HepG2 (cell line): ENCODE results near the gene AGRN. TPM values are rescaled to one million over a fixed set of nuclear protein-coding genes. Genes with fewer than 3 reads are reported as not detected.

Experiments used
- ATAC-seq: fragments of 200-7000 bp; cut with Tn5 transposase; 3 replicates; pipeline ENCODE4 v1.9.1; 2020; ENCODE audit warnings: mild to moderate bottlenecking, moderate library complexity
- BruUV-seq: library from RNA; stranded (reverse); fragments of 400-500 nt; replicated peaks from 2 replicates; lab custom pipeline; 2021; lab: Mats Ljungman, UMichigan
- CTCF ChIA-PET: fragments of 300-600 bp; formaldehyde crosslinking; extraction: SDS; loops from one replicate; lab custom pipeline; 2021; ENCODE audit warnings: low total read pairs, inconsistent platforms, low intra/inter-chr PET ratio; lab: Yijun Ruan, JAX
- POLR2A ChIA-PET: fragments of 350-600 bp; sonication (Branson Sonifier 250); formaldehyde crosslinking; loops from one replicate; lab custom pipeline; 2020; ENCODE audit warnings: antibody characterized with exemption, inconsistent platforms; lab: Yijun Ruan, JAX
- DNase-seq: peaks from one replicate; pipeline ENCODE4 v3.0.0-alpha.2; 2015; ENCODE audit warnings: low spot score
- FAIRE-seq: peaks from 3 replicates; lab custom pipeline; 2011; peaks lifted over from hg19 to GRCh38; lab: Jason Lieb, UNC
- H2AFZ ChIP-seq: one replicate; pipeline ENCODE4 v1.6.1; 2011; ENCODE audit warnings: low read length, inconsistent platforms
- H3K27ac ChIP-seq: fragments of 300-600 bp; 3 replicates; pipeline ENCODE4 v1.8.0; 2011; ENCODE audit warnings: mixed run types, mild to moderate bottlenecking, mixed read lengths, low read length, inconsistent platforms; ENCODE audit not compliant: insufficient read depth; ENCODE audit errors: extremely low read length
- H3K27me3 ChIP-seq, 2 experiments: fragments of 200-600 bp in 1 of 2; 2 replicates in 1 of 2; 3 replicates in 1 of 2; pipeline versions ENCODE4 v1.6.0 to v1.8.0; 2011; ENCODE audit warnings: low read length in 2 of 2, mild to moderate bottlenecking in 2 of 2, moderate library complexity in 2 of 2, inconsistent platforms in 1 of 2; ENCODE audit not compliant: insufficient read depth in 2 of 2, control insufficient read depth in 1 of 2
- H3K36me3 ChIP-seq, 2 experiments: fragments of 200-600 bp in 1 of 2; replicated peaks in 1 of 2; 2 replicates in 1 of 2; 3 replicates in 1 of 2; pipeline versions ENCODE4 v1.5.1 to v1.8.0; 2011; ENCODE audit warnings: low read length in 2 of 2, inconsistent platforms in 1 of 2; ENCODE audit not compliant: insufficient read depth in 2 of 2, control insufficient read depth in 1 of 2
- H3K4me1 ChIP-seq: 2 replicates; pipeline ENCODE4 v1.5.1; 2012; ENCODE audit warnings: low read length, inconsistent platforms; ENCODE audit not compliant: insufficient read depth
- H3K4me2 ChIP-seq: 2 replicates; pipeline ENCODE4 v1.6.0; 2011; ENCODE audit warnings: low read depth, low read length, inconsistent platforms
- H3K4me3 ChIP-seq, 3 experiments: fragments of 200-600 bp in 1 of 3; sonication (generic), shearing (Covaris generic) in 1 of 3; replicated peaks in 1 of 3; 2 replicates each; pipeline ENCODE4 v1.5.1; 2011 to 2016; ENCODE audit warnings: low read length in 3 of 3, inconsistent platforms in 2 of 3, low read depth in 2 of 3, mild to moderate bottlenecking in 2 of 3, control low read depth in 1 of 3, mixed read lengths in 1 of 3; ENCODE audit not compliant: insufficient read depth in 1 of 3
- H3K79me2 ChIP-seq: one replicate; pipeline ENCODE4 v1.6.1; 2011; ENCODE audit warnings: low read length, inconsistent platforms; ENCODE audit not compliant: insufficient read depth
- H3K9ac ChIP-seq: 2 replicates; pipeline ENCODE4 v1.6.0; 2011; ENCODE audit warnings: mild to moderate bottlenecking, low read depth, low read length, inconsistent platforms; ENCODE audit not compliant: insufficient read depth
- H3K9me3 ChIP-seq: 2 replicates; pipeline ENCODE4 v1.5.1; 2012; ENCODE audit warnings: mild to moderate bottlenecking, low read length
- H4K20me1 ChIP-seq: 2 replicates; pipeline ENCODE4 v1.6.0; 2011; ENCODE audit warnings: inconsistent platforms, mild to moderate bottlenecking, low read length, moderate library complexity; ENCODE audit not compliant: insufficient read depth
- CBX2 ChIP-seq, 2 experiments: fragments of 200-600 bp in 1 of 2; sonication (generic); formaldehyde crosslinking in 1 of 2; IDR thresholded peaks; 2 replicates each; pipeline versions ENCODE4 v1.7.0 to v1.8.1; 2018 to 2022; ENCODE audit warnings: low read depth in 2 of 2, low read length in 1 of 2, mild to moderate bottlenecking in 1 of 2, missing genetic modification reagents in 1 of 2
- CCAR2 ChIP-seq: fragments of 200-400 bp; formaldehyde crosslinking; optimal IDR thresholded peaks from 2 replicates; pipeline ENCODE3; 2018; ENCODE audit warnings: low read depth, mild to moderate bottlenecking, low read length, moderate library complexity
- CEBPB ChIP-seq: IDR thresholded peaks from 2 replicates; pipeline ENCODE4 v1.6.1; 2011; ENCODE audit warnings: low read depth, low read length, improper control_type of control experiment, borderline replicate concordance
- HDAC6 ChIP-seq: fragments of 200-600 bp; sonication (generic); IDR thresholded peaks from 2 replicates; pipeline ENCODE4 v1.7.0; 2017; ENCODE audit warnings: mild to moderate bottlenecking, antibody characterized with exemption, low read length, low read depth
- HES4 ChIP-seq: sonication (generic); formaldehyde crosslinking; IDR thresholded peaks from 2 replicates; pipeline ENCODE4 v1.9.0; 2021; ENCODE audit warnings: mild to moderate bottlenecking, missing genetic modification reagents, borderline replicate concordance
- HMG20B ChIP-seq: conservative IDR thresholded peaks from 2 replicates; pipeline ENCODE4 v1.6.1; 2016; ENCODE audit warnings: missing genetic modification reagents, missing compliant biosample characterization
- KDM1A ChIP-seq: IDR thresholded peaks from 2 replicates; pipeline ENCODE4 v1.6.1; 2016; ENCODE audit warnings: missing compliant biosample characterization
- KLF9 ChIP-seq: IDR thresholded peaks from 2 replicates; pipeline ENCODE4 v1.6.1; 2016; ENCODE audit warnings: low read depth
- TOE1 ChIP-seq: sonication (generic); formaldehyde crosslinking; IDR thresholded peaks from 2 replicates; pipeline ENCODE4 v1.4.0; 2020; ENCODE audit warnings: mild to moderate bottlenecking, missing genetic modification reagents
- ZBTB46 ChIP-seq: sonication (generic); formaldehyde crosslinking; IDR thresholded peaks from 2 replicates; pipeline ENCODE4 v1.4.0; 2020; ENCODE audit warnings: mild to moderate bottlenecking, missing genetic modification reagents, borderline replicate concordance
- ZNF160 ChIP-seq: sonication (generic); formaldehyde crosslinking; IDR thresholded peaks from 2 replicates; pipeline ENCODE4 v1.8.0; 2022; ENCODE audit warnings: mild to moderate bottlenecking, inconsistent platforms, missing genetic modification reagents
- ZNF232 ChIP-seq: sonication (generic); formaldehyde crosslinking; IDR thresholded peaks from 2 replicates; pipeline ENCODE4 v1.4.0; 2020; ENCODE audit warnings: missing genetic modification reagents, borderline replicate concordance
- ZNF496 ChIP-seq: sonication (generic); formaldehyde crosslinking; IDR thresholded peaks from 2 replicates; pipeline ENCODE4 v1.8.1; 2023; ENCODE audit warnings: mild to moderate bottlenecking, moderate library complexity, missing genetic modification reagents; ENCODE audit not compliant: insufficient replicate concordance
- WGBS: methylation state at CpG from one replicate; pipeline ENCODE4 v1.1.6; 2017; ENCODE audit warnings: low lambda C conversion rate; 5-methylcytosine and 5-hydroxymethylcytosine counted together
- in situ Hi-C: cut with HindIII; loops from 2 replicates; pipeline ENCODE4 v1.10.0; 2017; ENCODE audit warnings: low pct_unique_long_range_greater_than_20kb; ENCODE audit not compliant: extremely low pct_ligation_motif_present
- intact Hi-C: fragments of 100-400 bp; cut with micrococcal nuclease; formaldehyde crosslinking; loops from one replicate; pipeline ENCODE4 v1.10.0; 2022; ENCODE audit not compliant: unreplicated experiment
- polyA plus RNA-seq, 8 experiments: library from polyadenylated mRNA; depleted of rRNA in 3 of 8; stranded (reverse) in 7 of 8; unstranded in 1 of 8; fragments of >200 nt; fragmentation: Illumina TruSeq in 4 of 8; extraction: Trizol in 4 of 8; gene quantifications; 2 replicates each; pipeline versions ENCODE4 v1.2.1 to v1.2.3, GENCODE V29; 2011 to 2016; ENCODE audit warnings: low read depth in 4 of 8, missing spikeins in 1 of 8, mixed read lengths in 1 of 8; ENCODE audit not compliant: insufficient read depth in 1 of 8
- total RNA-seq, 5 experiments: library from RNA; depleted of rRNA; stranded (reverse); fragments of >200 nt; fragmentation: Illumina TruSeq; extraction: Trizol; gene quantifications; 2 replicates each; pipeline ENCODE4 v1.2.3, GENCODE V29; 2016; ENCODE audit warnings: low read depth in 1 of 5
- TF ChIP-seq, protein P1 (sequence below): IDR thresholded peaks from 2 replicates; pipeline ENCODE4 v1.6.1; 2016; ENCODE audit warnings: low read depth
- TF ChIP-seq, protein P2 (sequence below): sonication (generic); formaldehyde crosslinking; IDR thresholded peaks from 2 replicates; pipeline ENCODE4 v1.4.0; 2020; ENCODE audit warnings: missing genetic modification reagents

The AGRN gene
- total and polyA plus RNA-seq, 2 of the 13 experiments (the other 11 are each of a cell fraction or from before 2014, with no cell fraction given), result 29.8 to 65.2 TPM

DNA sequence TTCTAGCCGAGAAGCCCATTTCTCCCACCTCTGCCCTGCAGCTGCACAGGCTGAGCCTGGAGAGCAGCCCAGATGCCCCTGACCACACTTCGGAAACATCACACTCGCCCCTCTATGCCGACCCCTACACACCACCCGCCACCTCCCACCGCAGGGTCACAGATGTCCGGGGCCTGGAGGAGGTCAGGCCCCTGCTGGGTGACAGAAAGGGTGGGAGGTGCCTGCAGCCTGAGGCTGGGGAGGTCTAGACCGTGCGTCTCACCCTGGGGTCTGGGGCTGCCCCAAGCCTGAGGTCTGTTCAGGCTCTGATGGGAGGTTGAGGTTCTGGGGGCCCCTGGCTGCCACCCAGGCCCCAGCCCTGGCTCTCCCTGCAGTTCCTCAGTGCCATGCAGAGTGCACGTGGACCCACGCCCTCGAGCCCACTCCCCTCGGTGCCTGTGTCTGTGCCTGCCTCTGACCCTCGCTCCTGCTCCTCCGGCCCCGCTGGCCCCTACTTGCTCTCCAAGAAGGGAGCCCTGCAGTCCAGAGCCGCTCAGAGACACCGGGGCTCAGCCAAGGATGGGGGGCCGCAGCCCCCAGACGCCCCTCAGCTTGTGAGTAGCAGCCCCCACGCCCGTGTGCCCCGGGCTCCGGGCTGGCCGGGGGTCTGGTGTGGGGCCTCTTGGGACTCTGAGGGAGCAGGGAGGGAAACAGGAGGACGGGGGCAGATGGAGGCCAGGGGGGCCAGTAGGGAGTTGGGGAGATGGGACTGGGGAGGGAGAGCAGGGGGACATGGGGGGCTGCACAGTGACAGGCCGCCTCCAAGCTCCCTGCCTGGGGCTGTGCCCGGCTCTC, 46.2 kb upstream of the AGRN start (continued):
- TF ChIP-seq, protein P1, sequence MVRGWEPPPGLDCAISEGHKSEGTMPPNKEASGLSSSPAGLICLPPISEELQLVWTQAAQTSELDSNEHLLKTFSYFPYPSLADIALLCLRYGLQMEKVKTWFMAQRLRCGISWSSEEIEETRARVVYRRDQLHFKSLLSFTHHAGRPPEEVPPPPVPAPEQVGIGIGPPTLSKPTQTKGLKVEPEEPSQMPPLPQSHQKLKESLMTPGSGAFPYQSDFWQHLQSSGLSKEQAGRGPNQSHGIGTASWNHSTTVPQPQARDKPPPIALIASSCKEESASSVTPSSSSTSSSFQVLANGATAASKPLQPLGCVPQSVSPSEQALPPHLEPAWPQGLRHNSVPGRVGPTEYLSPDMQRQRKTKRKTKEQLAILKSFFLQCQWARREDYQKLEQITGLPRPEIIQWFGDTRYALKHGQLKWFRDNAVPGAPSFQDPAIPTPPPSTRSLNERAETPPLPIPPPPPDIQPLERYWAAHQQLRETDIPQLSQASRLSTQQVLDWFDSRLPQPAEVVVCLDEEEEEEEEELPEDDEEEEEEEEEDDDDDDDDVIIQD (CRISPR knock-in tag), result no peak
- TF ChIP-seq HDAC6 (no peak), KDM1A (CRISPR knock-in tag) (no peak), CEBPB (no peak), KLF9 (CRISPR knock-in tag) (no peak), HMG20B (CRISPR knock-in tag) (no peak)

DNA sequence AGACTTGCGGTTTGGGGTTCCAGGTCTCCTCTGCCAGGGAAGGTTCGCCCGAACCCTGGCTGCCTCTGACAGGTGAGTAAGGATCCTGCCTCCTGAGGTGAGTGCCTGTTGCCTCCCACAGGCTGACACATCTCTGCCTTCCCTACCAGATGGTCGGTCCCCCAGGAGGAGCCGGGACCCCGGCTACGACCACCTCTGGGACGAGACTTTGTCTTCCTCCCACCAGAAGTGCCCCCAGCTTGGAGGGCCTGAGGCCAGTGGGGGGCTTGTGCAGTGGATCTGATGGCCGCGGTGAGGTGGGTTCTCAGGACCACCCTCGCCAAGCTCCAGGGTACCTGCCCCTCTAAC, 45.7 kb upstream of the AGRN start:
- no peaks in the 10 kb centered on the region for H4K20me1 ChIP-seq
- H3K9me3 ChIP-seq, result no peaks in the 10 kb centered on the region
- H3K9ac ChIP-seq, result no peak overlapping the region
- no peak overlapping the region for H3K4me2 ChIP-seq
- no peaks in the 10 kb centered on the region for H3K79me2 ChIP-seq
- H3K27ac ChIP-seq, result no peak overlapping the region
- in situ Hi-C loops (no loop called here), intact Hi-C loops (no loop called here)
- DNase-seq (no peak), FAIRE-seq (no peak), ATAC-seq (no peak)
- WGBS, result 89% methylated on average over 8 of the region's 11 CpGs
- POLR2A ChIA-PET, result no interaction called here
- H3K4me1 ChIP-seq, result peaks cover 10% of the 10 kb centered on the region
- H3K27me3 ChIP-seq, result peaks cover 0 to 7% of the 10 kb centered on the region in 2 experiments; a peak in 2 of 5 replicates
- BruUV-seq, result no TSS peak
- H3K36me3 ChIP-seq, result no peaks in the 10 kb centered on the region
- CTCF ChIA-PET, result no interaction called here
- no peak overlapping the region for H2AFZ ChIP-seq
- no peak overlapping the region for H3K4me3 ChIP-seq
- TF ChIP-seq TOE1 (CRISPR knock-in tag) (no peak), CBX2 (IDR thresholded peaks at IDR 0.05; ENCODE audit: low read depth, low read length) (no peak), CBX2 (CRISPR knock-in tag; IDR thresholded peaks at IDR 0.05; ENCODE audit: low read depth) (no peak), CCAR2 (no peak), ZNF496 (CRISPR knock-in tag) (no peak), HES4 (CRISPR knock-in tag) (no peak), ZNF160 (no peak), ZBTB46 (CRISPR knock-in tag) (no peak), ZNF232 (CRISPR knock-in tag) (no peak)
- TF ChIP-seq, protein P2, sequence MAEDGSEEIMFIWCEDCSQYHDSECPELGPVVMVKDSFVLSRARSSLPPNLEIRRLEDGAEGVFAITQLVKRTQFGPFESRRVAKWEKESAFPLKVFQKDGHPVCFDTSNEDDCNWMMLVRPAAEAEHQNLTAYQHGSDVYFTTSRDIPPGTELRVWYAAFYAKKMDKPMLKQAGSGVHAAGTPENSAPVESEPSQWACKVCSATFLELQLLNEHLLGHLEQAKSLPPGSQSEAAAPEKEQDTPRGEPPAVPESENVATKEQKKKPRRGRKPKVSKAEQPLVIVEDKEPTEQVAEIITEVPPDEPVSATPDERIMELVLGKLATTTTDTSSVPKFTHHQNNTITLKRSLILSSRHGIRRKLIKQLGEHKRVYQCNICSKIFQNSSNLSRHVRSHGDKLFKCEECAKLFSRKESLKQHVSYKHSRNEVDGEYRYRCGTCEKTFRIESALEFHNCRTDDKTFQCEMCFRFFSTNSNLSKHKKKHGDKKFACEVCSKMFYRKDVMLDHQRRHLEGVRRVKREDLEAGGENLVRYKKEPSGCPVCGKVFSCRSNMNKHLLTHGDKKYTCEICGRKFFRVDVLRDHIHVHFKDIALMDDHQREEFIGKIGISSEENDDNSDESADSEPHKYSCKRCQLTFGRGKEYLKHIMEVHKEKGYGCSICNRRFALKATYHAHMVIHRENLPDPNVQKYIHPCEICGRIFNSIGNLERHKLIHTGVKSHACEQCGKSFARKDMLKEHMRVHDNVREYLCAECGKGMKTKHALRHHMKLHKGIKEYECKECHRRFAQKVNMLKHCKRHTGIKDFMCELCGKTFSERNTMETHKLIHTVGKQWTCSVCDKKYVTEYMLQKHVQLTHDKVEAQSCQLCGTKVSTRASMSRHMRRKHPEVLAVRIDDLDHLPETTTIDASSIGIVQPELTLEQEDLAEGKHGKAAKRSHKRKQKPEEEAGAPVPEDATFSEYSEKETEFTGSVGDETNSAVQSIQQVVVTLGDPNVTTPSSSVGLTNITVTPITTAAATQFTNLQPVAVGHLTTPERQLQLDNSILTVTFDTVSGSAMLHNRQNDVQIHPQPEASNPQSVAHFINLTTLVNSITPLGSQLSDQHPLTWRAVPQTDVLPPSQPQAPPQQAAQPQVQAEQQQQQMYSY (CRISPR knock-in tag), result no peak
